GM12878 (cell line): ENCODE measurements around the gene HAS3. TPM values are rescaled to one million over a fixed set of nuclear protein-coding genes. Genes with fewer than 3 reads are reported as not detected.

ENCODE experiments used
- ATAC-seq: fragments of 200-7000 bp; cut with Tn5 transposase; 3 replicates; pipeline ENCODE4 v1.9.1; 2020; ENCODE audit warnings: mild to moderate bottlenecking, moderate library complexity
- BruUV-seq: library from RNA; stranded (reverse); fragments of 400-500 nt; replicated peaks from 2 replicates; lab custom pipeline; 2021; lab: Mats Ljungman, UMichigan
- CTCF ChIA-PET: fragments of 300-600 bp; sonication (Branson Sonifier 250); formaldehyde crosslinking; extraction: SDS; loops from one replicate; lab custom pipeline; 2021; ENCODE audit warnings: inconsistent platforms; lab: Yijun Ruan, JAX
- POLR2A ChIA-PET: fragments of 350-600 bp; formaldehyde crosslinking; extraction: SDS; loops from one replicate; lab custom pipeline; 2021; ENCODE audit warnings: inconsistent platforms; lab: Charles Lee
- RAD21 ChIA-PET: fragments of 300-600 bp; sonication (Branson Sonifier 250); formaldehyde crosslinking; loops from one replicate; lab custom pipeline; 2023; ENCODE audit warnings: antibody characterized with exemption; ENCODE audit not compliant: unreplicated experiment; lab: Charles Lee
- SMC1A ChIA-PET: fragments of 300-600 bp; sonication (Branson Sonifier 250); formaldehyde crosslinking; loops from one replicate; lab custom pipeline; 2023; ENCODE audit not compliant: unreplicated experiment, uncharacterized antibody; lab: Charles Lee
- DNase-seq: peaks from one replicate; pipeline ENCODE4 v3.0.0-alpha.2; 2011; ENCODE audit warnings: low read depth, low spot score
- FAIRE-seq: peaks from 3 replicates; lab custom pipeline; 2011; peaks lifted over from hg19 to GRCh38; lab: Jason Lieb, UNC
- H2AFZ ChIP-seq: 2 replicates; pipeline ENCODE4 v1.6.0; 2011; ENCODE audit warnings: low read depth, low read length, control low read depth; ENCODE audit not compliant: control insufficient read depth
- H3K27ac ChIP-seq: 2 replicates; pipeline ENCODE4 v1.5.1; 2011; ENCODE audit warnings: control low read depth; ENCODE audit not compliant: control insufficient read depth, insufficient read depth
- H3K27me3 ChIP-seq, 2 experiments: replicated peaks in 1 of 2; 2 replicates each; pipeline versions ENCODE4 v1.6.0 to v1.6.1; 2011; ENCODE audit warnings: low read length in 1 of 2; ENCODE audit not compliant: control insufficient read depth in 2 of 2, insufficient read depth in 2 of 2
- H3K36me3 ChIP-seq, 2 experiments: 2 replicates each; pipeline ENCODE4 v1.5.1; 2011; ENCODE audit warnings: low read length in 1 of 2; ENCODE audit not compliant: control insufficient read depth in 2 of 2, insufficient read depth in 2 of 2
- H3K4me1 ChIP-seq: 2 replicates; pipeline ENCODE4 v1.6.1; 2011; ENCODE audit warnings: mild to moderate bottlenecking, low read length, moderate library complexity, mixed read lengths; ENCODE audit not compliant: control insufficient read depth, insufficient read depth
- H3K4me2 ChIP-seq: 2 replicates; pipeline ENCODE4 v1.6.0; 2011; ENCODE audit warnings: control low read depth; ENCODE audit not compliant: control insufficient read depth, insufficient read depth
- H3K4me3 ChIP-seq: fragments of 200-600 bp; sonication (generic); 2 replicates; pipeline ENCODE4 v1.5.1; 2016
- H3K79me2 ChIP-seq: 2 replicates; pipeline ENCODE4 v1.6.0; 2011; ENCODE audit warnings: low read length; ENCODE audit not compliant: control insufficient read depth, insufficient read depth
- H3K9ac ChIP-seq: 2 replicates; pipeline ENCODE4 v1.8.0; 2011; ENCODE audit warnings: low read length, control low read depth, mixed read lengths; ENCODE audit not compliant: control insufficient read depth, insufficient read depth
- H3K9me3 ChIP-seq: replicated peaks from 3 replicates; pipeline ENCODE4 v1.5.1; 2011; ENCODE audit warnings: mild to moderate bottlenecking, low read length; ENCODE audit not compliant: control insufficient read depth, insufficient read depth
- H4K20me1 ChIP-seq: 2 replicates; pipeline ENCODE4 v1.6.0; 2011; ENCODE audit not compliant: control insufficient read depth, insufficient read depth
- ATF7 ChIP-seq: fragments of 450-650 bp; IDR thresholded peaks from 2 replicates; pipeline ENCODE4 v1.6.1; 2016; ENCODE audit warnings: low read depth, mild to moderate bottlenecking
- CBFB ChIP-seq: IDR thresholded peaks from 2 replicates; pipeline ENCODE4 v1.6.1; 2016; ENCODE audit warnings: antibody characterized with exemption, low read depth
- ESRRA ChIP-seq: IDR thresholded peaks from 2 replicates; pipeline ENCODE4 v1.6.1; 2012; ENCODE audit warnings: mild to moderate bottlenecking, low read length, improper control_type of control experiment
- FOXK2 ChIP-seq: fragments of 450-650 bp; IDR thresholded peaks from 2 replicates; pipeline ENCODE4 v1.6.1; 2017; ENCODE audit warnings: mild to moderate bottlenecking, moderate library complexity
- GABPA ChIP-seq: IDR thresholded peaks from 2 replicates; pipeline ENCODE4 v1.6.1; 2014; ENCODE audit warnings: antibody characterized with exemption, low read depth, mild to moderate bottlenecking, inconsistent platforms
- KDM1A ChIP-seq: fragments of 200-600 bp; sonication (generic); IDR thresholded peaks from 2 replicates; pipeline ENCODE4 v1.6.1; 2016; ENCODE audit warnings: borderline replicate concordance
- KLF5 ChIP-seq: fragments of 450-650 bp; IDR thresholded peaks from 2 replicates; pipeline ENCODE4 v1.6.1; 2014; ENCODE audit warnings: mild to moderate bottlenecking; ENCODE audit not compliant: partially characterized antibody
- MYB ChIP-seq: fragments of 150-350 bp; IDR thresholded peaks from 2 replicates; pipeline ENCODE4 v1.6.1; 2014; ENCODE audit warnings: mild to moderate bottlenecking, low read depth, low read length, borderline replicate concordance
- PKNOX1 ChIP-seq: fragments of 450-650 bp; IDR thresholded peaks from 2 replicates; pipeline ENCODE4 v1.6.1; 2016; ENCODE audit warnings: mild to moderate bottlenecking
- RAD21 ChIP-seq: IDR thresholded peaks from 2 replicates; pipeline ENCODE4 v1.6.1; 2011; ENCODE audit warnings: mild to moderate bottlenecking, low read depth, low read length, moderate library complexity; ENCODE audit not compliant: insufficient read depth
- REST ChIP-seq: IDR thresholded peaks from 2 replicates; pipeline ENCODE4 v1.6.1; 2012; ENCODE audit warnings: mild to moderate bottlenecking, low read depth, low read length
- SKIL ChIP-seq: fragments of 450-650 bp; IDR thresholded peaks from 2 replicates; pipeline ENCODE4 v1.6.1; 2017; ENCODE audit warnings: mild to moderate bottlenecking, low read depth, inconsistent platforms; ENCODE audit not compliant: poor library complexity, severe bottlenecking
- STAT3 ChIP-seq: IDR thresholded peaks from 2 replicates; pipeline ENCODE4 v1.6.1; 2011; ENCODE audit warnings: low read depth, low read length, improper control_type of control experiment
- TARDBP ChIP-seq: IDR thresholded peaks from 2 replicates; pipeline ENCODE4 v1.6.1; 2016; ENCODE audit warnings: borderline replicate concordance
- ZNF384 ChIP-seq: IDR thresholded peaks from 2 replicates; pipeline ENCODE4 v1.6.1; 2012; ENCODE audit warnings: low read depth, mild to moderate bottlenecking, low read length, improper control_type of control experiment, borderline replicate concordance
- ZNF622 ChIP-seq: fragments of 450-650 bp; IDR thresholded peaks from 2 replicates; pipeline ENCODE4 v1.6.1; 2017; ENCODE audit warnings: mild to moderate bottlenecking, inconsistent platforms
- WGBS: methylation state at CpG from one replicate; pipeline ENCODE4 v1.1.6; 2016; ENCODE audit warnings: low lambda C conversion rate; ENCODE audit not compliant: insufficient replicate concordance, insufficient coverage; ENCODE audit errors: missing lambda C conversion rate; 5-methylcytosine and 5-hydroxymethylcytosine counted together
- in situ Hi-C: fragments of 300-500 bp; cut with MboI; formaldehyde crosslinking; loops from 9 replicates; pipeline ENCODE4 v1.14.3; 2018; ENCODE audit warnings: mixed read lengths
- intact Hi-C: fragments of 100-400 bp; cut with micrococcal nuclease; formaldehyde crosslinking; loops from one replicate; pipeline ENCODE4 v1.14.2; 2022; ENCODE audit not compliant: unreplicated experiment
- polyA plus RNA-seq, 11 experiments: library from polyadenylated mRNA; depleted of rRNA in 4 of 11; unstranded in 6 of 11; stranded (reverse) in 5 of 11; fragments of >200 nt; fragmentation: Nextera tagmentation in 4 of 11; fragmentation: Illumina TruSeq in 1 of 11; extraction: Ambion mirVana in 4 of 11; extraction: Trizol in 1 of 11; gene quantifications; 1 replicate in 1 of 11; 2 replicates in 10 of 11; pipeline versions ENCODE4 v1.2.1 to v1.2.3, GENCODE V29; 2011 to 2016; ENCODE audit warnings: inconsistent platforms in 2 of 11, missing spikeins in 2 of 11, low read depth in 1 of 11
- total RNA-seq, 4 experiments: library from RNA; depleted of rRNA in 3 of 4; stranded (reverse); fragments of >200 nt in 3 of 4; fragmentation: Illumina TruSeq in 1 of 4; extraction: Trizol in 1 of 4; gene quantifications; 2 replicates each; pipeline versions ENCODE4 v1.2.1 to v1.2.3, GENCODE V29; 2013 to 2021

Gene HAS3
- total and polyA plus RNA-seq, 10 of the 15 experiments (the other 5 are each of a cell fraction or from before 2014, with no cell fraction given), result 0.06 to 0.56 (median 0.19) TPM; not detected in 2

GRCh38 chr16:69084289-69084688 is 21.2 kb upstream of the HAS3 start:
- FAIRE-seq, result no peak
- TF ChIP-seq MYB (no peak), TARDBP (no peak), PKNOX1 (no peak), ZNF622 (no peak), GABPA (no peak), SKIL (no peak), CBFB (no peak), ESRRA (no peak), KDM1A (no peak), RAD21 (no peak), FOXK2 (no peak), ZNF384 (no peak), ATF7 (no peak), STAT3 (no peak), REST (no peak), KLF5 (no peak)

More at GRCh38 chr16:69084289-69084688, 21.2 kb upstream of the HAS3 start:
- Histone ChIP-seq H3K4me2 (no peak overlapping the region), H3K4me3 (no peak overlapping the region), H3K9ac (no peak overlapping the region), H4K20me1 (no peaks in the 10 kb centered on the region), H3K36me3 (no peaks in the 10 kb centered on the region; a peak in 1 of 4 replicates), H3K79me2 (no peaks in the 10 kb centered on the region), H3K27me3 (no peaks in the 10 kb centered on the region), H3K9me3 (no peaks in the 10 kb centered on the region), H3K27ac (no peak overlapping the region), H2AFZ (no peak overlapping the region), H3K4me1 (peaks cover 7% of the 10 kb centered on the region)
- CTCF ChIA-PET, result interaction anchor here (1.8 to 2.5 kb wide), 2 partner anchors 9 to 29 kb away, joined by 4 to 7 read pairs; no protein-coding TSS in a partner anchor
- TSS peak; percentile 47 for BruUV-seq
- in situ Hi-C loops, result no loop called here
- no peak for ATAC-seq
- SMC1A ChIA-PET, result interaction anchor here (1.3 to 2.1 kb wide), 2 partner anchors 16 to 202 kb away, joined by 3 to 5 read pairs; no protein-coding TSS in a partner anchor
- DNase-seq, result no peak
- 89% methylated on average over 2 of the region's 2 CpGs for WGBS
- RAD21 ChIA-PET, result no interaction called here
- POLR2A ChIA-PET, result no interaction called here
- intact Hi-C loops, result no loop called here
